ENCODE data around the gene AXIN1. TPM values are rescaled to one million over a fixed set of nuclear protein-coding genes. Genes with fewer than 3 reads are reported as not detected.
"Not testable (repeated sequence)": the region's sequence is repeated elsewhere in the genome, so short reads cannot be mapped to it uniquely, and the experiment has no call there.

AXIN1 gene
- total RNA-seq, 1 donor from 2014 or later = 28.9 TPM

GRCh38 chr16:261031-261691 is 91.4 kb downstream of the AXIN1 start:
- ATAC-seq (no peak), DNase-seq (no peak)
- intact Hi-C loops (cut with DNase I) = no loop called here
- no peaks in the 10 kb centered on the region for H3K27me3 ChIP-seq
- H3K9me3 ChIP-seq = no peaks in the 10 kb centered on the region
- no peaks in the 10 kb centered on the region for H3K4me1 ChIP-seq
- peaks cover 47% of the 10 kb centered on the region for H3K36me3 ChIP-seq
- no peak overlapping the region for H3K4me3 ChIP-seq
- TF ChIP-seq CTCF (IDR thresholded peaks at IDR 0.05) = no peak
- H3K27ac ChIP-seq = no peak overlapping the region

GRCh38 chr16:260326-260725 is 92.2 kb downstream of the AXIN1 start:
- no peaks in the 10 kb centered on the region for H3K27me3 ChIP-seq
- no peak overlapping the region for H3K4me3 ChIP-seq
- ATAC-seq (no peak), DNase-seq (no peak)
- no peaks in the 10 kb centered on the region for H3K9me3 ChIP-seq
- TF ChIP-seq CTCF (IDR thresholded peaks at IDR 0.05) = no peak
- peaks cover 48% of the 10 kb centered on the region for H3K36me3 ChIP-seq
- no peak overlapping the region for H3K27ac ChIP-seq
- no peaks in the 10 kb centered on the region for H3K4me1 ChIP-seq
- intact Hi-C loops (cut with DNase I) = no loop called here

GRCh38 chr16:259814-260253 is 92.7 kb downstream of the AXIN1 start:
- intact Hi-C loops (cut with DNase I) = no loop called here
- ATAC-seq (no peak), DNase-seq (no peak)
- no peak for TF ChIP-seq CTCF (IDR thresholded peaks at IDR 0.05)
- no peak overlapping the region for H3K27ac ChIP-seq
- no peak overlapping the region for H3K4me3 ChIP-seq
- H3K4me1 ChIP-seq = no peaks in the 10 kb centered on the region
- H3K36me3 ChIP-seq = peaks cover 53% of the 10 kb centered on the region
- no peaks in the 10 kb centered on the region for H3K27me3 ChIP-seq
- no peaks in the 10 kb centered on the region for H3K9me3 ChIP-seq

GRCh38 chr16:259226-259625 is 93.3 kb downstream of the AXIN1 start:
- no peaks in the 10 kb centered on the region for H3K27me3 ChIP-seq
- intact Hi-C loops (cut with DNase I) = no loop called here
- H3K36me3 ChIP-seq = peaks cover 53% of the 10 kb centered on the region
- H3K27ac ChIP-seq = no peak overlapping the region
- DNase-seq (no peak), ATAC-seq (no peak)
- no peak overlapping the region for H3K4me3 ChIP-seq
- TF ChIP-seq CTCF (IDR thresholded peaks at IDR 0.05) = no peak
- H3K4me1 ChIP-seq = no peaks in the 10 kb centered on the region
- no peaks in the 10 kb centered on the region for H3K9me3 ChIP-seq

- H3K4me3 ChIP-seq; H3K27me3 ChIP-seq; H3K27ac ChIP-seq; ATAC-seq; H3K9me3 ChIP-seq; DNase-seq; intact Hi-C loops (cut with DNase I); H3K4me1 ChIP-seq: not testable (repeated sequence)
- H3K36me3 ChIP-seq = peaks cover 44% of the 10 kb centered on the region
Observed at GRCh38 chr16:258091-258490, 94.4 kb downstream of the AXIN1 start.

- Histone ChIP-seq H3K4me1 (no peaks in the 10 kb centered on the region), H3K27ac (no peak overlapping the region), H3K9me3 (no peaks in the 10 kb centered on the region), H3K27me3 (no peaks in the 10 kb centered on the region), H3K4me3 (no peak overlapping the region), H3K36me3 (peaks cover 30% of the 10 kb centered on the region)
- intact Hi-C loops (cut with DNase I) = no loop called here
- DNase-seq = no peak
- ATAC-seq = no peak
- no peak for TF ChIP-seq CTCF (IDR thresholded peaks at IDR 0.05)
Observed at GRCh38 chr16:255183-255582, 97.3 kb downstream of the AXIN1 start.

All from upper lobe of right lung (tissue), 1 donor.